GM19328 (cell line): ENCODE data around the gene TWF2.
"Not testable (repeated sequence)": the region's sequence is repeated elsewhere in the genome, so short reads cannot be mapped to it uniquely, and the experiment has no call there.

Experiments
- ATAC-seq: cut with Tn5 transposase; IDR thresholded peaks from one replicate; pipeline ENCODE4 v1.9.1; 2021; ENCODE audit warnings: mild to moderate bottlenecking, moderate library complexity; ENCODE audit not compliant: unreplicated experiment

Gene TWF2

GRCh38 chr3:52238761-52239701, at the start of gene TWF2:
TSS of gene TWF2 (minus strand) at chr3:52239158. CDS start at chr3:52239016, 142 bp downstream.
- ATAC-seq: peak; percentile 86

GRCh38 chr3:52288674-52289073, 49.7 kb upstream of the TWF2 start:
- no peak for ATAC-seq

GRCh38 chr3:52286777-52287110, 47.8 kb upstream of the TWF2 start:
- no peak for ATAC-seq

- ATAC-seq: not testable (repeated sequence)
These were observed 45.1 kb upstream of the TWF2 start for GRCh38 chr3:52284051-52284450.

- no peak for ATAC-seq
These were observed 44.3 kb upstream of the TWF2 start for GRCh38 chr3:52283306-52283705.

GRCh38 chr3:52281981-52282801, 43.2 kb upstream of the TWF2 start:
- ATAC-seq: no peak

- ATAC-seq: no peak
These were observed 41.1 kb upstream of the TWF2 start for GRCh38 chr3:52280050-52280461.

GRCh38 chr3:52279596-52279995, 40.6 kb upstream of the TWF2 start:
- no peak for ATAC-seq

- peak; percentile 88 for ATAC-seq
These were observed 39.6 kb upstream of the TWF2 start, which contains the start of gene WDR82 for GRCh38 chr3:52278510-52279069. TSS of gene WDR82 (minus strand) at chr3:52278649. CDS start at chr3:52278361, 288 bp downstream.

- ATAC-seq: peak; percentile 57
These were observed 39.1 kb upstream of the TWF2 start for GRCh38 chr3:52277972-52278509.

- ATAC-seq: no peak
These were observed 38.4 kb upstream of the TWF2 start for GRCh38 chr3:52277071-52277964.

- not testable (repeated sequence) for ATAC-seq
These were observed 35.8 kb upstream of the TWF2 start for GRCh38 chr3:52274781-52275180.

GRCh38 chr3:52272831-52273230, 33.9 kb upstream of the TWF2 start:
- no peak for ATAC-seq

- not testable (repeated sequence) for ATAC-seq
These were observed 33.2 kb upstream of the TWF2 start for GRCh38 chr3:52272172-52272571.

- ATAC-seq: no peak
These were observed 31.3 kb upstream of the TWF2 start for GRCh38 chr3:52270252-52270754.

- no peak for ATAC-seq
These were observed 30.8 kb upstream of the TWF2 start for GRCh38 chr3:52269776-52270175.

GRCh38 chr3:52268036-52268435, 29.1 kb upstream of the TWF2 start:
- no peak for ATAC-seq

GRCh38 chr3:52265387-52265786, 26.4 kb upstream of the TWF2 start:
- no peak for ATAC-seq

- no peak for ATAC-seq
These were observed 23.5 kb upstream of the TWF2 start for GRCh38 chr3:52262447-52262846.

- no peak for ATAC-seq
These were observed 20.5 kb upstream of the TWF2 start for GRCh38 chr3:52259448-52259847.
